ENCODE measurements around the gene ATL2. TPM values are rescaled to one million over a fixed set of nuclear protein-coding genes. Genes with fewer than 3 reads are reported as not detected.

The ATL2 gene
- total and polyA plus RNA-seq, 2 experiments from 2014 or later: 11.1 to 38.3 TPM

- Histone ChIP-seq H3K4me1 (ENCODE audit: insufficient read depth) (peaks cover 5% of the 10 kb centered on the region; the same call in 1 of the 2 replicates), H3K27ac (no peak overlapping the region), H3F3A (ENCODE audit: insufficient read depth) (no peaks in the 10 kb centered on the region)
These were observed 14.8 kb downstream of the ATL2 start for GRCh38 chr2:38362232-38362631.

GRCh38 chr2:38360177-38360576, 16.9 kb downstream of the ATL2 start:
- no peaks in the 10 kb centered on the region for H3F3A ChIP-seq (ENCODE audit: insufficient read depth)
- H3K4me1 ChIP-seq (ENCODE audit: insufficient read depth): peaks cover 5% of the 10 kb centered on the region; the same call in 1 of the 2 replicates
- 0 out of 2 replicates have a peak, but pooled peaks cover 3% of the 10 kb centered on the region for H4K20me1 ChIP-seq (ENCODE audit: insufficient read depth)
- WGBS, 2 experiments (ENCODE audit: low coverage in 1 of 2, low lambda C conversion rate in 2 of 2, missing lambda C conversion rate in 2 of 2): 97 to 100% methylated on average over 2 of the region's 2 CpGs
- H3K27me3 ChIP-seq (replicated peaks; ENCODE audit: insufficient read depth): no peaks in the 10 kb centered on the region
- H3K27ac ChIP-seq: no peak overlapping the region
- H3K9me3 ChIP-seq (ENCODE audit: low read depth): no peaks in the 10 kb centered on the region
- H2AFZ ChIP-seq: no peak overlapping the region
- in situ Hi-C loops (cut with MboI): no loop called here
- H3K36me3 ChIP-seq (ENCODE audit: low read depth): no peaks in the 10 kb centered on the region
- H3K79me2 ChIP-seq (ENCODE audit: insufficient read depth): peaks cover 98% of the 10 kb centered on the region
- no peak for TF ChIP-seq EZH2phosphoT487 (IDR thresholded peaks at IDR 0.05; ENCODE audit: insufficient read depth, low read depth)
- no peak for TF ChIP-seq EZH2 (IDR thresholded peaks at IDR 0.05; ENCODE audit: insufficient read depth, poor library complexity, severe bottlenecking)
- no peaks in the 10 kb centered on the region for H3K9me2 ChIP-seq (ENCODE audit: insufficient read depth)
- DNase-seq: no peak
- no peak overlapping the region for H3K4me2 ChIP-seq (ENCODE audit: unreplicated experiment)
- no peak overlapping the region for H3K9ac ChIP-seq
- no peak overlapping the region for H3K4me3 ChIP-seq

More at GRCh38 chr2:38362232-38362631, 14.8 kb downstream of the ATL2 start:
- Histone ChIP-seq H4K20me1 (ENCODE audit: insufficient read depth) (0 out of 2 replicates have a peak, but pooled peaks cover 3% of the 10 kb centered on the region), H2AFZ (no peak overlapping the region), H3K9me2 (ENCODE audit: insufficient read depth) (no peaks in the 10 kb centered on the region), H3K9me3 (ENCODE audit: low read depth) (no peaks in the 10 kb centered on the region), H3K79me2 (ENCODE audit: insufficient read depth) (peaks cover 100% of the 10 kb centered on the region), H3K4me2 (ENCODE audit: unreplicated experiment) (no peak overlapping the region), H3K9ac (no peak overlapping the region), H3K4me3 (no peak overlapping the region), H3K36me3 (ENCODE audit: low read depth) (no peaks in the 10 kb centered on the region), H3K27me3 (replicated peaks; ENCODE audit: insufficient read depth) (no peaks in the 10 kb centered on the region)
- TF ChIP-seq EZH2 (IDR thresholded peaks at IDR 0.05; ENCODE audit: insufficient read depth, poor library complexity, severe bottlenecking) (no peak), EZH2phosphoT487 (IDR thresholded peaks at IDR 0.05; ENCODE audit: insufficient read depth, low read depth) (no peak)
- in situ Hi-C loops (cut with MboI): no loop called here
- WGBS, 2 experiments (ENCODE audit: low coverage in 1 of 2, low lambda C conversion rate in 2 of 2, missing lambda C conversion rate in 2 of 2): 27 to 28% methylated on average over 2 of the region's 2 CpGs
- DNase-seq: no peak

GRCh38 chr2:38353402-38353801, 23.7 kb downstream of the ATL2 start:
- Histone ChIP-seq H3K4me1 (ENCODE audit: insufficient read depth) (no peaks in the 10 kb centered on the region), H3K9me2 (ENCODE audit: insufficient read depth) (no peaks in the 10 kb centered on the region), H3K4me2 (ENCODE audit: unreplicated experiment) (no peak overlapping the region), H3K9ac (no peak overlapping the region), H3F3A (ENCODE audit: insufficient read depth) (no peaks in the 10 kb centered on the region), H3K9me3 (ENCODE audit: low read depth) (no peaks in the 10 kb centered on the region), H2AFZ (no peak overlapping the region), H3K27me3 (replicated peaks; ENCODE audit: insufficient read depth) (no peaks in the 10 kb centered on the region), H3K79me2 (ENCODE audit: insufficient read depth) (peaks cover 88% of the 10 kb centered on the region), H3K4me3 (no peak overlapping the region), H3K36me3 (ENCODE audit: low read depth) (no peaks in the 10 kb centered on the region), H4K20me1 (ENCODE audit: insufficient read depth) (no peaks in the 10 kb centered on the region), H3K27ac (no peak overlapping the region)
- in situ Hi-C loops (cut with MboI): no loop called here
- TF ChIP-seq EZH2 (IDR thresholded peaks at IDR 0.05; ENCODE audit: insufficient read depth, poor library complexity, severe bottlenecking): no peak
- TF ChIP-seq EZH2phosphoT487 (IDR thresholded peaks at IDR 0.05; ENCODE audit: insufficient read depth, low read depth): no peak
- 100% methylated on average over 2 of the region's 2 CpGs for WGBS, 2 experiments (ENCODE audit: low coverage in 1 of 2, low lambda C conversion rate in 2 of 2, missing lambda C conversion rate in 2 of 2)
- DNase-seq: no peak

GRCh38 chr2:38352336-38352735, 24.7 kb downstream of the ATL2 start:
- H3K9me3 ChIP-seq (ENCODE audit: low read depth): no peaks in the 10 kb centered on the region
- no peaks in the 10 kb centered on the region for H4K20me1 ChIP-seq (ENCODE audit: insufficient read depth)
- DNase-seq: no peak
- no peak overlapping the region for H3K27ac ChIP-seq
- no peak overlapping the region for H3K4me2 ChIP-seq (ENCODE audit: unreplicated experiment)
- no peak for TF ChIP-seq EZH2 (IDR thresholded peaks at IDR 0.05; ENCODE audit: insufficient read depth, poor library complexity, severe bottlenecking)
- in situ Hi-C loops (cut with MboI): no loop called here
- no peak overlapping the region for H2AFZ ChIP-seq
- no peaks in the 10 kb centered on the region for H3K9me2 ChIP-seq (ENCODE audit: insufficient read depth)
- no peak overlapping the region for H3K4me3 ChIP-seq
- peaks cover 88% of the 10 kb centered on the region for H3K79me2 ChIP-seq (ENCODE audit: insufficient read depth)
- no peak overlapping the region for H3K9ac ChIP-seq
- H3K36me3 ChIP-seq (ENCODE audit: low read depth): no peaks in the 10 kb centered on the region
- no peaks in the 10 kb centered on the region for H3F3A ChIP-seq (ENCODE audit: insufficient read depth)
- H3K4me1 ChIP-seq (ENCODE audit: insufficient read depth): no peaks in the 10 kb centered on the region
- no peaks in the 10 kb centered on the region for H3K27me3 ChIP-seq (replicated peaks; ENCODE audit: insufficient read depth)

Data from GM23248 (cell line).